Hippocampal formation (tissue), 2 donors: ENCODE results near the gene ADH4.
A peak's percentile ranks its signal among the peaks of the same experiment; 100 is the strongest.
"Not testable (repeated sequence)": the region's sequence is repeated elsewhere in the genome, so short reads cannot be mapped to it uniquely, and the experiment has no call there.

Source experiments
- DNase-seq, 2 donors: peaks; one replicate each; lab custom pipeline; 2025; lab: John Stamatoyannopoulos, UW

Gene ADH4

GRCh38 chr4:99134586-99134985, 9.5 kb downstream of the ADH4 start:
- no peak for DNase-seq

GRCh38 chr4:99131378-99131777, 12.7 kb downstream of the ADH4 start:
- DNase-seq, result no peak

DNA sequence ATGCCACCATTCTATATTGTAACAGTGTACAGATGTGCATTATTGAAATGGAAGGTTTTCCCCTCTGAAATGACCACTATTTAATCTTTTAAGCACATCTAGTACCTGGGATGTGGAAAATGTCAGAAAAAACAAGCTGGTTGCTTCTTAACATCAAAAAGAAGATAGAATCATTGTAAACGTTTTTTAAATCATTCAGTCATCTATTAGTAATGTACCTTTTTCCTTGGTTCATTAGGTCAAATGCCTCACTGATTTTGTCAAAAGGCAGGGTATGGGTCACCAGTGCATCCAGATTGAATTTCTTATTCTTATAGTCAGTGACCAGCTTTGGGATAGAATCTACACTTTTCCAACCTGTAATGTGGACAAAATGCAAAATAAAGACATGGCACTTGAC, 17.7 kb downstream of the ADH4 start:
- DNase-seq, result no peak

GRCh38 chr4:99121008-99121407, 23.1 kb downstream of the ADH4 start:
- DNase-seq, result no peak

- DNase-seq, result no peak
These were observed 23.6 kb downstream of the ADH4 start for GRCh38 chr4:99120501-99120900.

DNA sequence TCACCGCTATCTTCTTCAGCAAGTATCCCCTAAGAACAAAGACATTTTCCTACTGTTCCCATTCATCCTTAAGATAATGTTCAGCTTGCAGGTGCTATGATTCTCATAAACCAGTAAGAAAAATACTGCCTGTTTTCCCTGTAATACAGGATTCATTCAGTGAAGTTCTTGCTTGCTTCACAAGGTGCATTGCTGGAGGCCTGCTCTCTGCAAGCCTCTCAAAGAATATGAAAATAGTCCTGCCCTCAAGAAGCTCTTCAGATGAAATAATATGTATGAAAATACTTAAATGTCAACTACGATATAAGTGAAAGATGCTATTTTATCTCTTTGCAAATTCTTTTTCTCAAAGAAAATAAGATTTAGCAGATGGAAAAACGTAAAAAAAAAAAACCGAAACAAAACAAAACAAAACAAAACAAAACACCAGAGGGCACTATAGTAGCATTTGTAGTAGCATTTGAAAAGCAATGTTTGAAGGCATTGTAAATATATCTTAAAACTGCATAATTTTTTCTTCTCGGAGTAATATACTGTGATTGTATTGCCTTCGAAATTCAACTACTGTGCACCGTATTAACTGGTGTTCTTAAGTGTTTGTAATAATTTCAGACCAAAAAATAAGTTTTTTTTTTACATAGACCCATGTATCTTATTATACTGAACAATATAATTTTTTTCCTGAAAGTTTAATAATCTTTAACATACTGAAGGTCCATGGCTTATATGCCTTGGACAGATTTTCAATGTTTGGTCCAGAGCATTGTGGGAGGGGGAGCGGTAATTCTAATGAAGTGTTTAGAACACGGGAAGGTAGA, 26.0 kb downstream of the ADH4 start:
- DNase-seq, result peak in 1 of 2 donors; percentile 26

DNA sequence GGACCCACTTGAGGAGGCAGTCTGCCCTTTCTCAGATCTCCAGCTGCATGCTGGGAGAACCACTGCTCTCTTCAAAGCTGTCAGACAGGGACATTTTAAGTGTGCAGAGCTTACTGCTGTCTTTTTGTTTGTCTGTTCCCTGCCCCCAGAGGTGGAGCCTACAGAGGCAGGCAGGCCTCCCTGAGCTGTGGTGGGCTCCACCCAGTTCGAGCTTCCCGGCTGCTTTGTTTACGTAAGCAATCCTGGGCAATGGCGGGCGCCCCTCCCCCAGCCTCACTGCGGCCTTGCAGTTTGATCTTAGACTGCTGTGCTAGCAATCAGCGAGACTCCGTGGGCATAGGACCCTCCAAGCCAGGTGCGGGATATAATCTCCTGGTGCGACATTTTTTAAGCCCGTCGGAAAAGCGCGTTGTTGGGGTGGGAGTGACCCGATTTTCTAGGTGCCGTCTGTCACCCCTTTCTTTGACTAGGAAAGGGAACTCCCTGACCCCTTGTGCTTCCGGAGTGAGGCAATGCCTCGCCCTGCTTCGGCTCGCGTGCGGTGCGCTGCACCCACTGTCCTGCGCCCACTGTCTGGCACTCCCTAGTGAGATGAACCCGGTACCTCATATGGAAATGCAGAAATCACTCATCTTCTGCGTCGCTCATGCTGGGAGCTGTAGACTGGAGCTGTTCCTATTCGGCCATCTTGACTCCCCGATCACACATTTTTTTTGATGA, 26.8 kb downstream of the ADH4 start:
- not testable (repeated sequence) for DNase-seq

- DNase-seq, result not testable (repeated sequence)
These were observed 34.8 kb downstream of the ADH4 start for GRCh38 chr4:99109286-99109685.

DNA sequence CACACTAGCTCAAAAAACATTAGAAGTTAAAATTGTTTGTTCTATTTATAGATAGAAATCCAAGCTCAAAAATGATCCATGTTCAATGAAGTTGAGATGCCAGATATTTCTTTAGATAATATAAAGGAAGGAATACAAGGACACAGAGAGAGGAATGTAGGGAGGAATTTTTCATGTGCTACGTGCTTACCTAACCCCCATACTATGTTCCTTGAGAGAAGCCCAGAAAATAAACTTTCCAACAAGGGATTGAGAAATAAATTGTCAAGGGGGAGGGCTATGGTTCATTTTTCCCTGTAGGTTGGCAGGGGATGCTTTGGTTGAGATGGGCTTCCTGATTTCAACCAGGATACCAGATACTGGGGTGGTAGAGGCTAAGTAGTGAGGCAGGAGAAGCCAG, 39.9 kb downstream of the ADH4 start:
- DNase-seq, result no peak

DNA sequence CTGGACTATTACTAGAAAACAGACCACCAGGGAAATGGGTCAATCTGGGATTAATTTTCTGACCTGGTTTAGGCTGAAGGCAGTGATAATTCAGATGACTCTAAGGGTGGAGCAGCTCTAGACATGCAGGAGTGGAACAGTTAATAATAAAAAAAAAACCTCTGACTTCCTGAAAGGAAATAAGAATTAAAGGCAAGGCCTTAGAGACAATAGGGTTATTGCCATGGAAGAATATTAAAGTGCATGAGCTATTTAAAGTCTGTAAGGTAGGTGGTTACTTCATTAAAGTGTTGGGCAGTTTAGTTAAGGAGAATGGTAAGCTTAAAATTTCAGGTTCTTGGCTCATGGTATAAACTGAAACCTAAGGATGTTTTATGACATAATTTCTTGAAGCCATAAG, 40.9 kb downstream of the ADH4 start:
- no peak for DNase-seq

DNA sequence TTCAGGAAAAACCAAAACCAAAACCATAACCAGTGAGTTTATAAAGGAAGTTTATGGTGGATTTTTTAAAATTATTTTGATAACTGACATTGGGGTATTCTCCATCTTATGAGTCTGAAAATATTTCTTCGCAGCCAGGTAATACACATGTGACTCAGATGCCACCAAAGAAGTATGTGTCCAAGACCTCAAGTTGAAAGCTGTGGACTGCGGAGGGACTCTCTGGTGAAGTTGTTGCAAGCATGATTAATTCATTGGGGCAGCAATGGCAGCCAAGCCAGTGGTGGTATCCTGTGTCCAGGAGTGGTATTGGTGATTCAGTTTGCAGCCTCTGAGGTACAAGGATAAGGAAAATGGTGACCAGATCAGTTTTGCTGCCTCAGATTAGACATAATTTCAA, 41.5 kb downstream of the ADH4 start:
- no peak for DNase-seq

GRCh38 chr4:99100876-99101275, 43.2 kb downstream of the ADH4 start:
- no peak for DNase-seq

GRCh38 chr4:99099814-99100213, 44.3 kb downstream of the ADH4 start:
- not testable (repeated sequence) for DNase-seq

DNA sequence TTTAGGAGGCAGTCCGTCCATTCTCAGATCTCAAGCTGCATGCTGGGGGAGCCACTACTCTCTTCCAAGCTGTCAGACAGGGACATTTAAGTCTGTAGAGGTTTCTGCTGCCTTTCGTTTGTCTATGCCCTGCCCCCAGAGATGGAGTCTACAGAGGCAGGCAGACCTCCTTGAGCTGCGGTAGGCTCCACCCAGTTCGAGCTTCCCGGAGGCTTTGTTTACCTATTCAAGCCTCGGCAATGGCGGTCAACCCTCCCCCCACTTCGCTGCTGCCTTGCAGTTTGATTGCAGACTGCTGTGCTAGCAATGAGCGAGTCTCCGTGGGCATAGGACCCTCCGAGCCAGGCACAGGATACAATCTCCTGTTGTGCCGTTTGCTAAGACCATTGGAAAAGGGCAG, 44.8 kb downstream of the ADH4 start:
- no peak for DNase-seq

DNA sequence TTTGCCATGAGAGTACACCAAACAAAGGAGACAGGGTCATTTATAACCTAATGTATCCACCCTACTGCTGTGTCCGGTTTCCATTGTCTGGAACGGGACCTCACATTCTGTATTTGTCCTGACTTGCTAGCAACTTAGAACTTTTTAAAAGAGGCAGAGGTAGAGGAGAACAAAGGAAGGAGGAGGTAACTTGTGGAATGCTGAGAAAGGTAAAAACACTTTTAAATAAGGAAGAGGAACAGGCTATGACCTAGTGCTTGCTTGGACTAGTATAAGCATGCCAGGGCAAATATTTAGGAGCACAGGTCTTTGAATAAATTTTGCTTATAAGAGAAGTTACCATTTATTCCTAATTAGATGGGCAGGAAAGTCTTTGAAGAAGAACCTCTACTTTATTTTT, 52.3 kb downstream of the ADH4 start:
- not testable (repeated sequence) for DNase-seq

DNA sequence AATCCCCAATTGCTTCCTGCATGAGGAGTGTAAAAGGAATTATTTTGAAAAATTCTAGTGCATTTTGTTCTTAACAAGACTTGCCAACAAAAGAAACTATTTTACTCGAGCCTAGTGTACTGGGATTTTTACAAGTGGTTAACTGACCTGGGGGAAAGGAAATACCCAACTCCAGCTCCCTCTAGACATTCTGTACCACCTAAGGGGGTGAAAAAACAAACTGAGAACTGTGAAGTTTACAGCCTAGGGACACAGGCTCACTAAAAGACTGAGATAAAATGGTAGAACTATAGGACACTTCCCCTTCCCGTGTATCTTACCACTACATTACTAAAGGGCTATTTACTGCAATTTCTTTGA, 52.9 kb downstream of the ADH4 start:
- DNase-seq, result no peak

DNA sequence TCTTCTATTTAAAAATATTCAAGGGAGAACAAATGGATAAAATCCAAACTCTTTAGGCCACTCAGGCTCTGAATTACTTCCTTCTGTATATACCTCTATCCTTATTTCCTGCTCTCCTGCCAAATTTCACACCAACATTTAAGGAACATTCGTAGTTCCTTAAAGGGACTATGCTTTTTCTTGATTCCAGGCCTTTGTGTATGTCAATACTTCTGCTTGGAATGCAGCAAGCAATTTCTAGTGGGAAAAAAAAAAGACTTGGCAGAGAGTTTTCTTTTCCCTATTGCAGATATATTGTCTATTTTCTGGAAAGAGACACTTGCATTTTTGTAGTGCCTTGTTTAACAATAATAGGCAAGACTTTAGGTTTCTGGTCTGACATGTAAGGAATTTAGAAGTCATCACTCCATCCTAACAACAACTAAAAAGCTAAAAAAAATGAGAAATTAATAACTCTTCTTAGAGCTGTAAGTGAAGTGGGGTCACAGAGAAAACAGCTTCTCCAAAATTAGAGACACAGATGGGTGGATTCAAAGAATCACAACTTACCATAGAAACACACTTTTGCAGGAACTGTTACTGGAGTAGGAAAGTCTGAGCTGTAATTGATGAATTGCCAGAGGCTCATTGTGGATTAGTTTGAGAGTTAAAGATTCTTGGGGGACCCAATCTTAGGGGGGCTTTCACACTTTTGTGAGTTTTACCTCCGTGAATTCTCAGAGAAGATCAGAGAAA, 53.4 kb downstream of the ADH4 start:
- DNase-seq, result no peak

GRCh38 chr4:99088481-99089365, 55.4 kb downstream of the ADH4 start, which contains the start of gene ADH5:
Gene ADH5, minus strand, starts transcription at chr4:99088788. Its CDS starts 88 bp downstream, at chr4:99088700.
- DNase-seq, result peak; percentile 63 to 79

DNA sequence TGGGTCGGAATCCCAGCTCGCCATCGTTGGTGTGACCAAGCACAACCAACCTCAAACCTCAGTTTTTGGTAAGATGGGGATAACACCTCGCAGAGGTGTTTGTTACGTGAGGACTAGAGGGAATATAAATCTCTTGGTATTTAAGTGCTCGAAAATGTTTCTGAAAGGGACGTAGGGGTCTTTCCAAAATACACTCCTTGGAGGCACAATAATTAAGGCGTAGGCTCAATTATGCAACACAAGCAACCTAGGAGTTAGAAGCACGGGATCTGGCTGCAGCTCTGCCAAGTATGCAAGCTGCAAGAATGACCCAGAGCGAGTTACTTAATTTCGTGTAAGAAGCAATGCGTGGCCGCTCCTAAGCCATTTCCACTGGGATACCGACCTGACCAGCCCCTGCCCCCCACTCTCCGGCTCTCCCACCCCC, 56.1 kb downstream of the ADH4 start:
- peak; percentile 58 to 68 for DNase-seq

DNA sequence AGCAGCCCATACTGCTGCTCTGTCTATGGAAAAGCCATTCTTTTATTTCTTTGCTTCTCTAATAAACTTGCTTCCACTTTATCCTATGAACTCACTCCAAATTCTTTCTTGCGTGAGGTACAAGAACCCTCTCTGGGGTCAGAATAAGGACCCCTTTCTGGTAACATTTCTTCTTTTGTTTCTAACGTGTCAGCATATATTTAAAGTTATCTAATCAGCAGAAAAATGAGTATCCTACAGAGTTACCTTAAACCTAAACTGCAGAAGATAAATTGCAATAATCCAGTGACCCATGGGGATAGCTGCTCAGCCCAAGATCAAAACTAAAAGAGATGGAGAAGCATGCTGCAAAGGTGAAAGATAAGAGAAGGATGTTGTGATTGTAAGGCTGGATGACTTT, 59.5 kb downstream of the ADH4 start:
- no peak for DNase-seq

DNA sequence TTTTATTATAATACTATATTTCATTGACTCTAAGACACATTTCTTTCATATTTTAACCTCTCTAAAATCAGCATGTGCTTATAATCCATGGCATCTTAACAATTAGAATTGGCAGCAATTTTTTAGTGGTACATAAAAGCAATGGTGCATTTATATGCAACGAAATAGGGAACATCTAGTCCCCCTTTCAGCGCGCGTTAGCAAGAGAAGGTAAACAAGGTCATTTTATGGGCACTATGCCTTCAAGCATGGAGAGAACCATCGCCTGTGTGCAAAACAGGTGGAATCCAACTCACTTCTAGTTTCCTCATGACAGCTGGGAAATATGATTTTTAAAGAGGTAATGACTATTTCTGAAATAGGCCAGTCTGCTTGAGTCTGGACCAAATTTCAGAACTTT, 61.9 kb downstream of the ADH4 start:
- DNase-seq, result no peak

GRCh38 chr4:99080869-99081268, 63.2 kb downstream of the ADH4 start:
- not testable (repeated sequence) for DNase-seq
